GM18858 (cell line): ENCODE results near the gene COL5A1.

Experiments used
- ATAC-seq: cut with Tn5 transposase; IDR thresholded peaks from one replicate; pipeline ENCODE4 v1.9.1; 2021; ENCODE audit not compliant: unreplicated experiment

Gene COL5A1

DNA sequence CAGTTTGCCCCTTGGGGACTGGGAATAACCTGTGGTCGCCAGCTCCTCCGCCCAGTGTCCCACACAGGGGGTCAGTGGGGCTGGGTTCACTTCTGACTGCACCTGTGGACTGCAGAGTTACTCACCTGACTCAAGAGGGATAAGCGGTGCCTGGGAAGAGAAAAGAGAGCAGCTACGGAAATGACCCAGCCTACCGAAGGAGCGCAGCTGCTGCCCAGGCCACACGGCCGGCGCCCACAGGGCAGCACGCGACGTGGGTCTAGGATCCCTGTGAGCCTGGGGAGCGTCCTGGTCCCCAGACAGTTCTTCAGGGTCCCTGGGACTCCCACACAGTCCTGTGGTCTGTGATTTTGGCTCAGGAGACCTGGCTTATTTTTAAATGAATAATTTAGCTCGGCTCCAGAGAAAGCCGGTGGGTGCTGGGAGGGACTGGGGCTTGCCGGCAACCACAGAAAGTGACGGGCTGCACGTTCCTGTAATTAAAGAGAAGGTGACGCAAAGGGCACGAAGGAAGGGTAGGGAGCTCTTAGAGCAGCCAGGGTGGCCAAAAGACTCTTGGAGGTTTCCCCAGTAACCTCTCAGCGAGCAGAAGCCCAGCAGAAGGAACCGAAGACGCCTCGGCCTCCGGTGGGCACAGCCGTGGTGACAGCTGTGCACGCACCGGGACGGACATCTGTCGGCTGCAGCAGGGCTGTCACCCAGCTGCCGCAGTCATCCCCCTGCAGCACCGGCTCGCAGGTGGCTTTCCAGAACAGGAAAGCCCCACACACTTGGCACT is 141.5 kb downstream of the COL5A1 start:
- no peak for ATAC-seq

DNA sequence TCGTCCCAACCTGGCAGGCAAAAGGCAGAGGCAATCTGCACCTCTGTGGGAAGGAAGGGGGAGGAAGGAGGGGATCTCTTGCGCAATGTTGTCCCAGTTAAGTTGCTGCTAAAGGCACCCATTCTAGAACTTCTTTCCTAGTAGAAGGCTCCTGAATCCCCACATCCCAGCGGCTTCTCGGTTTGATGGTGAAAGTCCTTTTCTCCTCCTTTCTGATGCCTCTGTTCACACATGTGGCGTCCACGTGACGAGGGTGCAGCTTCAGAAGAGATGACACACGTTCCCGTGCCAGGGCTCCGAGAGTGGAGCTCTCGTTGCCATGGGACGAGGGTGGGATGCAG is 142.1 kb downstream of the COL5A1 start:
- ATAC-seq, result no peak

DNA sequence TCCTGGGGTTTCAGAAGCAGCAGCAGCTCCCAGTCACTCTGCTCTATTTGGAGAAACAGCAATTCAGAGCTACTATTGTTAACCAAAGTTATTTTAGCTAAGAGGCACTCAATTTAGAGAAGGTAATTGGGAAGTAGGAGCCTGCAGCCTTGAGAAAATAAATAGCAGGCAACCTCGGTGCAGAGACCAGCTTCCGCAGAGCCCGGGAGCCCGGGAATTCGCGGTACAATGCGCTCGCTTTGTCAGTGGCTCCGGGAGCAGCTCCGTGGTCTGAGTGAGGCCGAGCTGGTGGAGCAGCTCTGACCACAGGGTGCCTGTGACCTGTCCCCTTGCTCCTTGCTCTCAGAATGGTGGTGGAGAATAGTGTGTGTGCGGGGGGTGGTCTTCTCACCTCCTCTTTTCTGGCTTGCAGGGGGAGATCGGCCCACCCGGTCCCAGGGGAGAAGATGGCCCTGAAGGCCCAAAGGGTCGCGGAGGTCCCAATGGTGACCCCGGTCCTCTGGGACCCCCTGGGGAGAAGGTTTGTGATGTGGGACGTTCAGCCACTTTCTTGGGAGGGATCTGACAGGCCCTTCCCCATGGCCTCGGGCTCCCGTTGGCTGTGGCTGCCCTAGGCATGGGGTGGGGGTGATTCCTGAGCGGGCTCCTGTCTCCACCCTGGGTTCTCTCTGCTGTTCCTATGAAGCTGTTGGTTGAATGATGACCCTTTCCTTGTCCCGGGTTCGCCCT is 143.1 kb downstream of the COL5A1 start:
- ATAC-seq, result no peak

DNA sequence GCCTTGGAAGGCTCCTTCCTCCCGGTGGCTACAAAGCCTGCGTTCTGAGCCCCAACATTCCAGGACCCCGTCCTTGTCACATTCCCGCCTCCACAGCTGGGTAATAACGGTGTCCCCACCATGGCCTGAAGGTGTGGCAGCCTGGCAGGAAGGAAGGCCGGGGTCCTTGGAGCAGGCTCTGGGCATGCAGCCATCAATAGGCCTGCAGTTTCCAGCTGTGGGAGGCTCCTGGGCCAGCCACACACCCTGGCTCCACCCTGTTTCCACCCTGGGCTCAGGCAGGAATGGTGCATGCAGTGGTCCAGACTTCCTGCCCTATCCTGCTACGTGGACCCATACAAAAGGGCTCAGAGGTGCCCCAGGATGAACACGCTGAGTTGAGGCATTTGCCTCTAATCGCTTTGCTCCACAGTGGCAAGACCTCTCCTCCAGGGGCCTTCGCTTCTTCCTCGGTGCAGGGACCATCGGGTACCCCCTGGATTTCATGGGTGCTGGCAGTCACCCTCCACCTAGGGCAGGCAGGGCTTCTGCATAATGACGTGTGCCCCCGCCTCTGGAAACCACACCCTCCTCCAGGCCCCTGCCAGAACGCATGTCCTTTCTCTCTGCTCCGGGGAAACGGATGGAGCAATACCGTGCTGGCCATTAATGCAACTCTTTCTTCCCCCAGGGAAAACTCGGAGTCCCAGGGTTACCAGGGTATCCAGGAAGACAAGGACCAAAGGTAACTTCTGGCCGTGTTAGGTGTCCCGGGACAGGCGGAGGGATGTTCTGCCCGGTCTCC is 143.9 kb downstream of the COL5A1 start:
- ATAC-seq, result no peak

DNA sequence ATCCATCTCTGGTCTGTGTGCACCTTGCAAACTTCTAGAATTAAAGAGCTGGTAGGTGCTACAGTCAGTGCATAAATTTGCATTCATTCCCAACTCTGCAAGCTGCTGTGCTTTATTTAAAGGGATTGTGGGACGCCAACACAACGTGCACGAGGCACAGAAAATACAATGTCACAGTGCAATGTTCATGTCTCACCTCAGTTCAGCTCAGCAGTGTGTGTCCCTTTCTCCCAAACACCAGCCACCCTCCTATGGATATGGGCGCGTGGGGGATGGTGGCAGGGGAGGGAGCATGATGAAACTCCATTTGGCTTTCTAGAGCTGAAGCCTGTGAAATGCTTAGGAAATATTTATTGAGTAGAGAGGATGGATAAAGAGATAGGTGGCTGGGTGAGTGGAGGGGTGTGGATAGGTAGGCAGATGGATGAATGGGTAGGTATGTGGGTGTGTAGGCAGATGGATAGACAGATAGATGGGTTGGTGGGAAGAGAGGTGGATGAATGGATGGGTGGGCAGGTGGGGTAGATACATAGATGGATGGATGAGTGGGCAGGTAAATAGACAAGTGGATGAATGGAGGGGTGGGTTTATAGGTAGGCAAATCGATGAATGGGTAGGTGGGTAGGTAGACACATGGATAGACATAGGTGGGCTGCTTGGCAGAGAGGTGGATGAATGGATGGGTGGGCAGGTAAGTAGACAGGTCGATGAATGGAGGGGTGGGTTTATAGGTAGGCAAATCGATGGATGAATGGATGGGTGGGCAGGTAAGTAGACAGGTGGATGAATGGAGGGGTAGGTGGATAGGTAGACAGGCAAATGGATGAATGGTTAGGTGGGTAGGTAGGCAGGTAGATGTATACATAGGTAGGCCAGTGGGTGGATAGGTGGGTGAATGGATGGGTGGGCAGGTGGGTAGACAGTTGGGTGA is 146.3 kb downstream of the COL5A1 start:
- no peak for ATAC-seq

DNA sequence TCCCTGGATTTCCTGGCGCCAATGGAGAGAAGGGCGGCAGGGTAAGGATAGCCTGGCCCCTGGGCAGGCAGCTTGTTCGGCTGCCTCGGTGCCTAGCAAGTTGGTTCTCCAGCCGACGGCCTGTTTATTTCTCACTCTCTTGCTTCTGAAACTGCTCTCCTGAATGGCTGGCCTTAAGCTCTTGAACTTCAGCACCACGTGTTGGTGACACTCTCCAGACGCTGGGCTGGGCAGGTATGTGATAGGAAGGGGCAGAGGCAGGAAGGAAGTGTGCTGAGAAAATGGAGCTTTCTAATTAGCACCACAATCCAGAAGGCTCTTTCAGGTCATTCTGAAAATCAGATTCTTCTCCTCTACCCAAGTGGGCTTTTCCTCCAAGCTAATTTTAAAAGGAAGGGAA is 147.6 kb downstream of the COL5A1 start:
- ATAC-seq, result no peak

DNA sequence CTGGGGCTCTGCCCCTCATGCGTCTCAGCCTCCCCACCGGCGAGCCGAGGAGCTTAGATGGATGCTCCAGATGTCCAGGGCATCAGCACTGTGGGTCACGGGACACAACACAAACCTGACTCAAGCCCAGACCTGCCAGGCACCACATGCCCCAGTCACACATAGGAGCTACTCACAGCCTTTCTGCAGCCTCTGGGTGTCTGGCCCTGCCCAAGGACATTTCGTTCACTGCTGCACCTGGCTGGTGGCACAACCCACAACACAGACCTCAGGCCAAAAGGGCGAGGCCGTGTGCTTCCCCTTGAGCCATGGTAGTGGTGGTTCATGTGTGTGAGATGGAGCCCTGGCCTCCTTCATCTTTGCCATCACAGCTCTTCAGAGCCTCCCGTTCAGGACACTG is 149.4 kb downstream of the COL5A1 start:
- ATAC-seq, result no peak

DNA sequence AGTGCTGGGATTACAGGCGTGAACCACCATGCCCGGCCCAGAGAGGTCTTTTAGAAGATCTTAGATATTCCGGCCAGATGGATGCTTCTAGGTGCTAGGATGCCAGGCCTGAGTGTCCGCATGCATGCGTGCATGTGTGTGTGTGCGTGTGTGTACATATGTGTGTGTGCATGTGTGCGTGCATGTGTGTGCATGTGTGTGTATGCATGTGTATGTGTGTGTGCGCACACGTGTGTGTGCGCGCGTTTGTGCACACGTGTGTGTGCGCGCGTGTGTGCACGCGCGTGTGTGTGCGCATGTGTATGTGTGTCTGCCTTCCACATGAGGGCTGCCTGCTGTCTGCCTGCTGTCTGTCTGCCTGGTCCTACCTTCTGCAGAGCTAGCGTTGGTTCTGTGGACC is 151.0 kb downstream of the COL5A1 start:
- no peak for ATAC-seq

DNA sequence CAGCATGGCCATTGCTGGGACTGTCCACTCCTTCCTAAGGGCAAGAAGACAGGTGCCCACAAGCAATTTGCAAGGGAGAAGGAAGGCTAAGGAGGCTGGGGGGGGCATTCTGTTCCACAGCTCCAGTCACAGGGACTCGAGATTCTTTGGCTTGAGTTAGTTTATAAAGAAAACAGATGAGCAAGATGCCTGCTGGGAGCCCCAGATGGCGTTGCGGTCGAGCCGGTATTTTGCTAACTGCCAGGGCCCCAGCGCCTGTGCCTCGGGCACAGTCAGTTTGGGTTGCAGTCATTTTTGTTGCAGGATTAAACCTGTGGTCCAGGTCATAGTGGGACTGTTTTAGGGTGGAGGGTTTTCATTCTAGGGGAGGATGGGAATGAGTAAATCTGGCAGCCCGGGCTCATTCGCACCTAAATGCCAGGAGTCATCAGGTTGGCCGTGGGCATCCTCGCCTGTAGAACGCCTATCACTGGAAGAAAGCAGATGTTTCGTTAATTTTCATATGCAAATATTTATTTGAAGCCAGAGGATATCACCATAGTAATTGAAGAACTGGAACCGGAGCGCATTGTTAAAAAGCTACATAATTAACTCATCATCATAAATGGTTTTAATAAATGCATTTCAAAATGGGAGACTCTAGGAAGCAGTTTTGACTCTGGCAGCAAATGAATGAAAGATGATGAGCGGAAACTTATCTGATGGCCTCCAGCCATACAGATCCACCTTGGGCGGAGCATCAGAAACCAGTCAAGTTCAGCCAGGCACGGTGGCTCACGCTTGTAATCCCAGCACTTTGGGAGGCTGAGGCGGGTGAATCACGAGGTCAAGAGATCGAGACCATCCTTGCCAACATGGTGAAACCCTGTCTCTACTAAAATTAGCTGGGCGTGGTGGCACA is 151.9 kb downstream of the COL5A1 start:
- ATAC-seq, result no peak

DNA sequence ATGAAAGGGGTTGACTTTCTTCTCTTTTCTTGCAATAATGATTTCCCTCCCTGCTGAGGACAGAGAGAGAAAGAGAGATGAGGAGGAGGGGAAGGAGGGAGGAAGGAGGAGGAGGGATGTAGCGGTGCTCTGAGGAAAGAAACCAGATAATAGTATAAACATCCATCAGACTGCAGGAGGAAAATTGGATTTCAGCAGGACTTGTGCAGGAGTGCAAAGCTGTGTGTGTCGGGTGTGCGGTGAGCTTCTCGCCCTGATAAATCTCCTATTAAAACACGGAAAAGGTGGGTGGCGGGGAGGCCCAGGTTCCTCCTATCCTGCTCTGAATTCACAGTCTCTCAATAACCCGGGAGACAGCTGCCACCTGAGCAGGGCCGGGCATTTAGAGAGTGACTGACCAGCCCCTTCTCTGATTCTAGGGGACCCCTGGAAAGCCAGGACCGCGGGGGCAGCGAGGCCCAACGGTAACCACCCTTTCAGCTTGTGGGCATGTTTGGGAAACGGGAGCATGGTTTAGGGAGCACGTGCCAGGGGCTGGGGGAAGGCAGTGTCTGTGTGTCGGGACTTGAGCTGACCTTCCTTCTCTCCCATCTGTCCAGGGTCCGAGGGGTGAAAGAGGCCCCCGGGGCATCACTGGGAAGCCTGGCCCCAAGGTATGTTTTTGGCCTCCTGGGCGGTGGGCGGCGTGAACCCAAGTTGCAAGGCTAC is 153.2 kb downstream of the COL5A1 start:
- no peak for ATAC-seq

DNA sequence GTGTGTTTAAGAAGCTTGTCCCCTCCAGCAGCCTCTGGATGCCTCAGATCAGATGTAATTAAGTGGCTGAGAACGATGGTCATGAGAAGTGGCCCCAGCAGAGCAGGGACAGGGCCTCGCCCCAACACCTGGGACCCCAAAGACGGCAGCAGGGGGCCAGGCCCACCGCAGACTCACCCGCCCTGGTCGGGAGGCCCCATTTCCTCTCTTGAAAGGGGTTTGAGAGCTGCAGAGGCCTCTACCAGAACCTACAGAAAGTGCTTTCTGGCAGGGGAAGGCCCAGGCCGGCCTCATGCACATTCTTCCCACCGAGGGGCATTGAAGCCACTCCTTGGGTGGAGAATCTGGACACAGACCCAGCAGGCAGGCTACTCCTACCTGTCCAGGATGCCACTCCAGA is 153.8 kb downstream of the COL5A1 start:
- no peak for ATAC-seq

DNA sequence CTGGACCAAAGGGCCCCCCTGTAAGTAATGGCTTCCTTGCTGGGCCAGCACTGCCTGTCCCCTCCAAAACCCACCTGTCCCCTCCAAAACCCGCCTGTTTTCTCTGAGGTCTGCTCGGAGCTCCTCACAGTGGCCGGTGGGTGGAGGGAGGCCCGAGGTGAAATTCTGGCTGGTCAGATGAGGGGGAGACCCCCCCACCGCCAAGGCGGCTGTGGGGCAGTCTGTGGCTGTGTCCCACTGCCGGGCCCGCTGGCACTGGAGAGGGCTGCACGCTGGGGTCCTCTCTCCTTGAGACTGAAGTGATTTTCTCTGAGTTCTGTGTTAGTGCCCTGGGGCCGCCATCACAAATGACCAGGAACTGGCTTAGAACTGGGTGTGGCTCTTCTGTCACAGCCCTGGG is 155.3 kb downstream of the COL5A1 start:
- ATAC-seq, result no peak

DNA sequence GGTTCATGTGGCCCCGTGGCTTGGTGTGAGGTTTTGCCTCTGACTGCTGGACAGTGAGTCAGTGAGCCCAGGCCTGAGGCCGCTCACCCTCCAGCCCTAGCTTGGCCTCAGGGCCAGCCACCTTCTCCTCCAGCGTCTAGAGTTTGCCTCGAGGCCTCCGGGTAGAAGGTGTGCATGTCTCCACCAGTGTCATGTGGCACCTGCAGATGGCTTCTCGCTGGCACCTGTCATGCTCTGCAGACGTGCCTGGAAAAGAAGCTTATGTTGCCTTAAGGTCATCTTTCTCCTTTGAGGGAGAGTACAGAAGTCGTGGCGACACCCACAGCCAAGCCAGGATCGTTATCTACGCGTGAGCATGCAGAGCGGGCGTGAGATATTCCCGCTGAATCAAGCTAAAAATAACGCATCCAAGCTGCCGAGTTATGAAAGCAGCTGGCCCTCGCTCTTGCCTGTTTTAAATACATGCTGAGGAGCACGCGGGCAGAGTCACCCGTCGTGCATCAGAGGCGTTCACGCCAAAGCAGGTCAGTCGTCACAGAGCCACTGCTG is 159.3 kb downstream of the COL5A1 start:
- ATAC-seq, result no peak

DNA sequence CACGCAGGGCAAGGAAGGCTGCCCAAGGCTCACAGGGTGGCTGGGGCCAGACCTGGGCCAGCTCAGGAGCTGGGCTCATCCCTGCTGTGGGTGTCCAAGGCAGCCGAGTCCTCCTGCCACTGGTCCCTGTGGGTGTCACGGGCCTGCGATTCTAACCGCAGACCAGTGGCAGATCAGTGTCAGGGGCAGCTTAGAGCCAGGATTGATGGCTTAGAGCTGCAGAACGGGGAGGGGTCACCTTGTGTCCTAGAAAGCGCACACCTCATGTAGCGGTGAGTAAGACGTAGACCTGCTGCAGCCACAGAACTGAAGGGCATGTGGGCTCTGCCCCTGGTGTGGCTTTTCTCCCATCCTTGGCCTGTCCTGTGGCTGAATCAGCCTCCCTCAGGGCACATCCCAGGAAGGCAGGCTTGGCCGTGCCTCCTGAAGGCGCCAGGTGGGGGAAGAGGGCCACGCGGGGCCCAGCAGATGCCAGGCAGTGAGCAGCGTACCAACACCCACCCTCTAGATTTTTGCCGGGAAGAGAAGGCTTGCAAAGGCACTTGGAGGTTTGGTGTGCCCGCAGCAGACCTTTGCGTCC is 160.7 kb downstream of the COL5A1 start:
- no peak for ATAC-seq

DNA sequence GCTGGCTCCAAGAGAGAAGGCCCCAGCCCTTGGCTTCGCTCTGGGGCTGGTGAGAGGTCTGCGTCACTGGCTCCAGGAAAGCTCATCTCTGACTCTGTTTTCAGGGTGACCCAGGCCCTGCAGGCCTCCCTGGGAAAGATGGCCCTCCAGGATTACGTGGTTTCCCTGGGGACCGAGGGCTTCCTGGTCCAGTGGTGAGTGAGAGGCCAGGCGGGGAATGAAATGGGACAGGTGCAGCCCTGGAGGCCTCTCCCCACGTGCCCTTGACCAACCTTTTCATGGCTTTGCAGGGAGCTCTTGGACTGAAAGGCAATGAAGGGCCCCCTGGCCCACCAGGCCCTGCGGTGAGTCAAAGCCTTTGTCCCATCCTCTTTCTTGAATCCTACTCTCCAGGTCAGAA is 163.3 kb downstream of the COL5A1 start:
- no peak for ATAC-seq

DNA sequence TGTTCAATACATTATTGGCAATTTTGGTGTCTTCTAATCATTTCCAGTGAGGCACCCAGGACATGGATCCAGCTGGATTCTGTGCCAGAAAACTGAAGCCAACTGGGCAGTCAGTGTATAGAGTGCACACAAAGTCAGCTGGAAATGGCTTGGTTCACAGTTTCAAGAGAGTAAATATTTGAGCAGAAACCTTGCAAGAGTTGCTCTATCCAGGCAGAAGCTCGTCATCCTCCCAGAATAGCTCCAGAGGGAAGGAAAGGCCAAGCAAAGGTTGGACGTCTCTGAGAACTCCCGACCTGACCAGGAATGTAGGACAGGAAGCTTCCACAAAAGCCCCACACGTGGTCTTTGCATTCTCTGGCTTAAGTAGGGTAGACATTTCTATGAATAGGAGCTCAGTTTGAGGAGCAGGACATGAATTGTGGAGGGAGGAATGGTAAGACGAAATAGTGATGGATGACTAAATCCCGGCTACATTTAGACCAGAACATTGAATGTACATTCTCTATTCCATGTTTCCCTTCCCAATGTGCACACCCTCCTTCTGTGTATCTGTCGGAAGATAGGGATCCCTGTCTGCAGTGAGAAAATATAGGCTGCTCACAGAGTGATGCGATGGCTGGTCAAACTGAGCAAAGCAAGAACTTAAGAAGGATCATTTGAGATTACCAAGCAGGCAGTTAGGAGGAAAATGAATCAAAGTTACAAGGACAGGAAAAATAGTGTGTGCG is 166.3 kb downstream of the COL5A1 start:
- ATAC-seq, result no peak

DNA sequence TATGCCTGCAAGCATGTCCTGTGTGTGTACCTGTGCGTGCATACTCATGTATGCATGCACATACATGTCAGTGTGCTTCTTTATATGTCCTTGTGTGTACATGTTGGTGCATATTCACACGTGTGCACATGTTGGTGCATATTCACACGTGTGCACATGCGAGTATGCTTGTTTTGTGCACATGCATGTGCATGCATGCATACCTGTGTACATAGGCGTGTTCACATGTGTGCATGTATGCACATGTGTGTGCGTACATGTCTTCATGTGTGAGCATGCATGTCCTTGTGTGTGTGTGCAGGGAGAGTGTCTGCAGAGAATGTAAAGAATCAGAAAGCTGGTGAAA is 166.8 kb downstream of the COL5A1 start:
- no peak for ATAC-seq

DNA sequence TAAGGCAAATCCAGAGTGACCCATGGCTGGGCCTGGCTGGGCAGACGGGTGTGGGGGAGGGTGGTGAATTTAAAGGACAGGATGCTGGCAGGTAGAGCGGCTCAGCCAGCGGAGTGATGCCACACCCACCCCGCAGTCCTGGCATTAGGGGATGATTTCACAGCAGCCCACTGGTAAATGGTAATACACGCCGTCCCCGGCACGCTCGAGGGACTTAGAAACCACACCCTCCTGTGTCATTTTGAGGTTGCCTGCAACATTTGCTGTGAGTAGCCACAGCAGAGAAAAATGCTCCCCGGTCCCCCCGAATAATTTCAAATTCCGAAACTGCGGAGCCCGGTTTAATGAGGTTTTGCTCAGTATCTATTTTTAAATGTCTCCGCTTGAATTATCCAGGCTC is 167.7 kb downstream of the COL5A1 start:
- no peak for ATAC-seq
